NCI-H226 (cell line): ENCODE measurements around the gene PLD1.
A peak's percentile ranks its signal among the peaks of the same experiment; 100 is the strongest.
"Not testable (repeated sequence)": the region's sequence is repeated elsewhere in the genome, so short reads cannot be mapped to it uniquely, and the experiment has no call there.

ENCODE experiments used
- DNase-seq: peaks from one replicate; pipeline ENCODE4 v3.0.0-alpha.2; 2015

Gene PLD1

DNA sequence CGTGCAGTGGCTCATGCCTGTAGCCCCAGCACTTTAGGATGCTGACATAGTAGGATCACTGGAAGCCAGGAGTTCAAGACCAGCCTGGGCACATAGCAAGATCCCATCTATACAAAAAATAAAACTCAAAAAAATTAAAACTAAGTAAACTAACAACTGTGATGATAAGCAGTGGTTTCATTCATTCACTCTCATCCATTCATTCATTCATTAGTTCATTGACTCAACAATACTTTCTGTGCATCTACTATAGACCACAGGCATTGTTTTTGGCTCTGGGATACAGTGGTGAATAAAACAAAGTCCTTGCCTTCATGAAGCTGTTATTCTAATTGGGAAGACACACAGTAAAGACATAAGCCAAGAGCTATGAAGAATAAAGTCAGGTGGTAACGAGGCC lies 25.3 kb upstream of the PLD1 start:
- no peak for DNase-seq

DNA sequence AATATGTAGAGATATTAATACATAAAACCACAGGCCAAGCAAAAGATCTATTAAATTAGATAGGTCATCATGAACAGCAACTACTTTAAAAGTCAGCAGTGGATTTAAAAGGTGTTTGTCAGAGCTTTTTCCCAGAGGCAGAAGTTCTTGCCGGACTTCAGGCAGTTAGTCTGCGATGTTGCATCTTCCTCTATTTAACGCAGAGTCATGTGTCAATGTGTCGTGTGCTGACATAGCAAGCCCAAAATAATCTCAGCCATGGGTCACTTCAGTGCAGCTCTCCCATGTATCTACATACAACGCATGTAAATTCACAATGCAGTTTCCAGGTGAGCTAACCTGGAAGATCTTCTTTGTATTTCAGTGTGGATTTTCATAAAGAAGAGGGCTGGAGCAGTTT lies 24.8 kb upstream of the PLD1 start:
- no peak for DNase-seq

DNA sequence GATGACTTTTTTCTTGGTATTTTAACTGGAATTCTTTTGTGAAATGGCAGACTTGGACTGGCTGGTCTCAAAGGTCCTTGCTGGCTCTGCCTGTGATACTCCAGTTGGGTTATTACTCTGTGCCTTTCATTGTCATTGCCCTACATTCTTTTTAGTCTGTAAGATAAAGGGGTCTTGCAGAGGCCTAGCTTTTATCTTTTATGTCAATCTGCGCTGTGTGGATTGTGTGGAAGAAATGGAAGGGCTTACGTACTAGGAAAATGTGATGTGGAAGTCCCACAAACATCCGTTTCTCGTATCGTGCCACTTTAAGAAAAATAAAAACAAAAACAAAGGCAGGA lies 24.1 kb upstream of the PLD1 start:
- no peak for DNase-seq

DNA sequence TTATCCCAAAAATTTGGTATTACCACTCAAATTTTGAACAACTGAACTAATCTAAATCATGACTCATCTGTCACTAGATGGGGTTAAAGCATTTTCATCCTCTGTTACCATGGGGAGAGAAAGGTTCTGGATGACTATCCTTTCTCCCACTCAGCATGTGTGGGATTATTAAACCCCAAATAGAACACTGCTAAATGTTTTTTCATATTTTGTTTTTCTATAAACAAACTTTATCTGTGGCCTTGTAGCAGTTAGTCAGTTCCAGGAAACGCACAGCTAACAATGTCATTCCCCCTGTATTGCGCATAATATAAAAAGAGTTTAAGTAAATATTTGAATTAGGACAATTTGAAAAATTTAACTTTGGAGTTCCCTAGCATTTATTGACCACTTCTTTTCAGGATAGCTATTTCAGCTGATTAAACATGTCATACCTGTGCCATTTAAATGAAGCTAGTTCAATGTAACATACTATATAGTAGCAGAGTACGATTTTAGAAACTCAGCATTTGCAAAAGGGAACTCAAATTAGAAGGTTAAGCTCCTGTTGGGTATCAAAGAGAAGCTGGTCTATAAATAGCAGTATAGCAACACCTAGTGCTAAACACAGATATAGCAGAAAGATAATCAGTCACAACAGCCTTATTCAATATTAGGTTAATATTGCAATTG lies 23.6 kb upstream of the PLD1 start:
- no peak for DNase-seq

DNA sequence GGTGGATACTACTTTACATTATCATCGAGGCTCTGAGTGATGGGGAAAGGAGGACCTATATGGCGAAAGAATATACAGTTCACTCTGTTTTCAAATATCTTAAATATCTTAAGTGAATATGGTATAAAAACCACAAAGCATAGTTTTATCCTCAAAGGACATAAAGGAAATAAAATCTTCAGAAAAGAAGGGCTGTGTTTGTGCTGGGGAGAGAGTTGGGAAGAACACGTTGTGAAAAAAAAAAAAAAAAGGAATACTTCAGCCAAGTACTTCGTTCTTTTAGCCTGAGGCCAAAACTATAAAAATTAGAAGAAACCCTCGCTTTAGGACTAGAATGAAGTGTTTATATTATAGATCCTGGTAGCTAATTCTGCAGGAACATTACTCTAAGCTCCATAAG lies 22.7 kb upstream of the PLD1 start:
- DNase-seq = no peak

DNA sequence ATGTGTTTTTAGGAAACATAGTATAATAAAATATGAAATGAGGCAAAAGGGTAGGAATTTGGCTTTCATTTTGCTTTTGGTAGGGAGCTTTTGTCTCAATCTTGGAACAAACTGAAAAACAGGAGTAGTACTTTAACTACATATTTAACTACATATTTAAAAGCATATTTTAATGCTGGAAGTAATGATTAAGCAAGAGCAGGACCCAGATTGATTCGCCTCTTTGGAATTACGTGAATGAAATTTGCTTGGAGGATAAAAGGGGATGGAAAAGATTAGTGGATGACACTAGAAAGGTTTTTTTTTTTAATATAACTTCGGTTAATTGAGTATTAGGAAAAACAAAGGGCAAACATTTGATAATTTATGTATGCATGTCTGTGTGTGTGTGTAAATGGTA lies 21.7 kb upstream of the PLD1 start:
- no peak for DNase-seq

DNA sequence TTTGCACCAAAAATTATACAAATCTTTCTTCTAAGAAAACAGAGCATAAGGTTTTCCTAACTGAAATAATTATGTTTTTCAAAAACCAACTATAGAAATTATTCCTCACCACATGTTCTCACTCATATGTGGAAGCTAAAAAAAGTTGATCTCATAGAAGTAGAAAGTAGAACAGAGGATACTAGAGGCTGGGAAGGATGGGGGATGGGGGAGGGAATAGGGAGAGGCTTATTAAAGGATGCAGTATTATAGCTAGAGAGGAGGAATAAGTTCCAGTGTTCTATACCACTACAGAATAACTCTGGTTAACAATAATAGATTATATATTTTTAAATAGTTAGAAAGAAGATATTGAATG lies 20.2 kb upstream of the PLD1 start:
- DNase-seq = no peak

DNA sequence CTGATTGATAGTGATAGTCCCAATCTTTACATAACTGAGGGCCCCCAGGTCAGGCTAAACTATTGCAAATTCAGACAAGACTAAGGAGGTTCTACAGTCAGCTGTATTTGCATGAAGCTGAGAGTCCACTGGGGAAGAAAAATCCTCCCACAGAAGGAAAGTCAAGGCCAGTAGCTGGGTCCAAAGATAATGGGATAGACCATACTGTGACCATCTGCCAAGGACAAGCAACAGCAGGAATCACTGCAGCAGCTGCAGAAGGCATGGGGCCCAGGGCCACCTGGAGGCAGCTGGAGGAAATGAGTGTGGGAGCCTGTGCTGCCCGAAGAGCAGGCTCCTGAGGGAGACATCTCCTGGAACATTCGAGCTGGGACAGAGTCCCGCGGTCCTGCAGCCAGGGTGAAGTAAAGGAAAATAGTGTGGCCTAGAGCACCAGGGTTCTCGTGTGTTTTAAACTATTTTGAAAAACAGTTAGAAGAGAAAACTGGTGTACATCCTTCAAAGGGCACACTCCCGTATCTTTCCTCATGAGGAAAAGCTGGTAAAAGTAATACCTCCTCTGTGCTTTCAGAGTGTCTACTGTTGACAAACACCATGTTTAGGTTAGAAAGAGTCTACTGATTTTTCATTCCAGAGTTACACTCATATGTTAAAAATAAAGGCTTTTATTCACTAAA lies 19.7 kb upstream of the PLD1 start:
- peak; percentile 55 for DNase-seq

DNA sequence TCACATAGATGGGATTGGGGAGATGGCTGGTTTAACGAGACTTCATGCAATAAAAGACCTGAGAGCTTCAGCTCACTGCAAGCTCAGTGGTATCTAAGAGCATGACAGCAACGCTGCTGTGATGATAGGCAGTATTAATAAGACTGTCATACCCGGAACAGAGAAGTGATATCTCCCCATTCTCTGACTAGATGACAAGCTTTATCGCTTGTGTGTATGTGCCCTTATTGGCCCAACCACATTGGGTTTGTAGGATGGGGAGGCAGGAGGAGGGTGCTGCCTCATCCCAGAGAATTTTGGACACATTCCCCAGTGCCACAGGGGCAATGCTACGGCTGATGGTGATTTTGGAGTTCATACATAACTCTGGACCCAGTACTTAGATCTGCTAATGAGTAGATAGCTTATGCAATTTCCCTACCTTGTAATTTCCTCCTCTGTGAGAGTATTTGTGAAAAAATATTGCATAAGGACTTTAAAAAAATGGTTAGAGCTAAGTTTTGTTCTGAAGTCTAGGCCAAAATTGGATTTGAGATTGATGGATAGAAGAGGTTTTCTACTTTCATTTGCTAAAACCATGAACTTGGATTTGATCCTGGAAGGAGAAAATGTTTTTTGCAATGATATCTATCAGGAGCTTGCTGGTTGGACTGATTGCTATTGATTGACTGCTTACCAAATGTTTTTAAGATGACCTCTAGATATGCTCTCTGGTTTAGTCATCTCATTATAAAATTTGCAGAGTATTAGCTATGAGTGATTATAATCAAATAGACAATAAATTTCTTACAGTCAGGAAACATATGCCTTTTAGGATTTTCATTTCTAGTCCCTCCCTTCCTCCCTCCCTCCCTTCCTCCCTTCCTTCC lies 18.9 kb upstream of the PLD1 start:
- no peak for DNase-seq

DNA sequence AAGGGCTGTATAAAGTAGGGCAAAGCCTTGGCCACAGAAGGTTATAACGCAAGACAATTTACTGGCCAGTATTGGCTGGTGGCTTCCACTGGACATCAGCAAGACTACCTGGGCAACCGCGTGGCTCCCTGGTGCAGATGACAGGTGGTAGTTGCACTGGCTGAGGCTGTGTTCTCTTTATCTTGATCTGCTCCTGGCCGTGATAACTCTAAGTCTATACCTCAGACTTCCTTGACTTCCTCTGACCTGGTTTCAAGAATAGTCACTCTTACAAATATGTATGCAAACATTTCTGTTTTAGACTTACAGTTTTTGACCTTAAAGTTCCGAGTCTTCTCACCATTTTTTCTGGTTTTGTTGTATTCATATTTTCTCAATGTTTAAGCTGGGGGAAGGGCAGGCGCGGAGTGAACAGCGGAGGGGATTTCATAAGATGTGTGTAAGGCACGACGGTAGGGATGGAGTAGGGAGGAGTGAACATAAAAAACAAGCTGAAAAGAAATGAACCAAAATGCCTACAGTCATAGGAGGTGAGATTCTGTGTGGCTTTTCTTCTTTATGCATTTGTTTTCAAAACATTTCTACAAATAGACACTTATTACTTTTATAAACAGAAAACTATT lies 17.7 kb upstream of the PLD1 start:
- no peak for DNase-seq

DNA sequence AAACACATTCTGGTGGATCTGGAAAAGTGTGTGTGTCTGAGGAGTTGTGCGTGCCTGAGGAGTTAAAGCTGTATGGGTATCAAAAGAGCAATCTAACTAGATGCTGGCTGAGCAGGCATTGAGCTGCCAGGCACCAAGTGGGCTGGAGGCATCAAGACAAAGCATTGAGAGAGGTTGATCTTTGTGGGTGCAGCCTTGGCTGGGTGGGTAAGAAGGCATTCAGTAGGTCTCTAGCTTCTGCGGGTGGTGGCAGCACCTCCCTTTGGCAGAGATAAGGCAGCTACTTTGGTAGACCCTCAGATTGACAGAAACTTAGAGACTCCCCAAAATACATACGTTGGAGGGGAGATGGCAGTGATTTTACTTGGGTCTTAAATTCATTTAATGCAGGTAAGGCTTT lies 17.1 kb upstream of the PLD1 start:
- DNase-seq = no peak

DNA sequence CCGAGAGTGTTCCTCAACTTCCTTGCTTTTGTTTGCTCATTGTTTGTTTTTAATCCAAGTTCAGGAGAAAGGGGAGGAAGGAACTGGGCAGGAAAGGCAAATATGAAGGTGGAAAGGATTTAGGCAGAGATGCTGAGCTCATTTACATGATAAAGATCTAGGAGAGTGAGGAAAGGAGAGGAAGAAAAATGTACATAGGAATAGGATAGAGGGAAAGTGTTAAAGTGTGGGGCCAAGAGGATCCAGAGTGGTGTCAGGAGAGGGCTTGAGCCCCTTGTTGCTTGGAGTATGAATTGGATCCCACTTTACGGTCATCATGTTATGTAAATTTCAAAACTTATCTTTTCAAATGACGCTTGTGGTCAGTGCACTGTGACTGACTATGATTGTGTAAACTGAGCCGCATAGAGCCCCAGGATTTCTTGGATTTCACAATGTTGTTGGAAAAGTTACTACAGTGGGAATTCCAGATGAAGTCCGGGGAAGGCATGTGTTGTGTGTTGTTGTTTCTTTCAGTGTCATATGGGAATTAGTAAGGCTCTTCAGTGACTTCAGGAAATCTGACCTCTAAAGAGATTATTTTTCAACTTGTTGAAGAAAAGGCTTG lies 15.0 kb upstream of the PLD1 start:
- peak; percentile 82 for DNase-seq

DNA sequence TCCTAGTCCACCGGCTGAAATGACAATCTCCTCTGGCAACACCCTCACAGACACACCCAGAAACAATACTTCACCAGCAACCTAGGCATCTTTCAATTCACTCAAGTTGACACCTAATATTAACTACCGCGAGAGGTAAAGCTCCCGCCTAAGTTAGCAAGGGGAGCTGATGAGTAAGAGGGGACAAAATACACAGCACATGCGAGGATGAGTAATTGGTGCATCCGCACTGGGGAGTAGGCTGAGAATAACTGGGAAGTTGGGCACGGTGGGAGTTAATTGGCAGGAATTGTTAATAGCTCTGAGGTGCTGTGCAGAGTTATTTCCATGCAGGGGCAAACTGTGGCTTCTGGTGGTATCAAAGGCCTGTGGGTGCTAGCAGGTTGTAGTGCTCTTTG lies 14.5 kb upstream of the PLD1 start:
- peak; percentile 33 for DNase-seq

DNA sequence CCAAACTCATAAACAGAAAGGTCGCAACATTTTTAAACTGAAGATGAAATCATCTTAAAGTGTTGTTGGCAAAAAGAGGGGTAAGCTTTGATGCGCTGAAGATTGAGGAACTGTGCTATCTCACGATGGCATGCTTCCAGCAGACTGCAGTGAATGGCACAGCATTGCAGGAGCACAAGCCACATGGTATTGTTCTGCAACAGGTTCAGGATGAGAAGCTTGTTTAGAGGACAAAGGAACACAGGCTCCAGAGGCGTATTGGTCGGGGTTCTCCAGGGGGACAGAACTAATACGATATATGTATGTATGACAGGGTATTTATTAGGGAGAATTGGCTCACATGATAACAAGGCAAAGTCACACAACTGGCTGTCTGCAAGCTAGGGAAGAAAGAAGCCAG lies 13.8 kb upstream of the PLD1 start:
- no peak for DNase-seq

DNA sequence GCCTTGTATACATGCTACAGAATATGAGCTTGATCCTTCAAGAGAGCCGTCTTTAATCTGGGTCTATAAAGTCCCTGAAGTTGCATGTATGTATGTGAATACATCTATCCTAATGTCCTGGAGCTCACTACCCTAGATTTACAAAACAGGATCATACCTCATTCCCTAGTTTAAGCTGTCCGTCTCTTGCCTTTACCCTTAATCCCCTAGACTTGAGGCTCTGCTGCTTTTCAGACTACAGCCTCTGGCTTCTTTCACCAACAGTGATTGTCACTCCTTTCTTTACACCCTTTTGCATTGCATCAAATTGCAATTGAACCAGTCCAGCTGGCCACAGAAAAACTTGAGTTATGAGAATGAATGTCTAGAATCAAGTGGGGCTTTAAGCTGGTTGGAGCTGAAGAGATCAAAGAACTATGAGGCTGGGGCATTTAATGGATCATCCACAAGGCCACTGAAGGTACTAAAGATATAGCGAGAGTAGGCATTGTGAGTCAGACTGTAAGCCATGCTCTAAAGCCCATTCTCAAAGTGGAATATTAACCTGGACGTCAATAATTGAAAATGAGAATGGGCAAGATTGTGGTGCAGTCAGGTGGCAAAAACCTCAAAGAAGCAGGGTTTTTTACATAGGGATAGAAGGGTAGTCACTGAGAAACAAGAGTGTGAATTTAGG lies 12.3 kb upstream of the PLD1 start:
- no peak for DNase-seq

DNA sequence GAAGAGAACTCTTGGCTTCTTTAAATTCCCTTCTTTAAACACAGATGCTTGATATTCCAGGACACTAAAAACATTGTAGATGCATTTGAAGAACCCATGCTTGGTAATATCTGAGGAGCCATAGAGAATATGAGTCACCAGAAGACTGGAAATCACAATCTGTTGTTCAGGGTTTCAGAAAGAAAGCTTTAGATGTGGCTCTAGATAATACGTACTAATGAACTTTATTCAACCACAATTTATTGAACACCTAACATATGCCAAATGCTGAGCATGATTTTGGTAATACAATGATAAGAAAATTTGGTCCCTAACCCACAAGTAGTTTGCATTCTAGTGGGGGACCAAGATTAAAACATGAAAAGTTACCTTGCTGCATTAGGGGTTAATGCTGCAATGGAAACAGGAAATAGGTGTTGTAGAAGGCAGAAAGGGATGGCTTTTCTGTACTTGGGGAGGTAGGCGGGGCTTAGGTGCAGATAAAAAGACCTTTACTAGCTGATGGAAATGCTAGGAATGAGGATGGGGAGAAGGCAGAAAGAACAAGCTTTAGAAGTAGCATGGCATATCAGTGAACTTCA lies 11.6 kb upstream of the PLD1 start:
- no peak for DNase-seq

DNA sequence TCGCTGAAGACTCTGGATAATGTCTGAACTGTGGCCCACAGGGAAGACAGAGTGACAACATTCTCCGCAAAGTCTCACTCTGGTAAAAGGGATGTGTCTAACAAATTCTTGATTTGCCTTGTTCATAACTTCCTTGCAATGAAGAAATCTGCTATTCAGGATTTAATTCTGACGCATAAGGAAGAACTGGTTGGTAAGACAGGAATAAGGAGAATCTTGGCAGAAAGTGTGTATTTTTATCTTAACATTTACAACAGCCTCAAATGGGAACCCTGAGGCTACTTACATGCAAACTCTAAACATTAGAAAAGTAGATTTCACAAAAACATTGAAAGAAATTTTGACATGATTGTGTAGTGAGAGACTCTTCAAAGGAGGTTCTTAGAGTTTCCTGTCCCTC lies 10.8 kb upstream of the PLD1 start:
- peak; percentile 48 for DNase-seq

DNA sequence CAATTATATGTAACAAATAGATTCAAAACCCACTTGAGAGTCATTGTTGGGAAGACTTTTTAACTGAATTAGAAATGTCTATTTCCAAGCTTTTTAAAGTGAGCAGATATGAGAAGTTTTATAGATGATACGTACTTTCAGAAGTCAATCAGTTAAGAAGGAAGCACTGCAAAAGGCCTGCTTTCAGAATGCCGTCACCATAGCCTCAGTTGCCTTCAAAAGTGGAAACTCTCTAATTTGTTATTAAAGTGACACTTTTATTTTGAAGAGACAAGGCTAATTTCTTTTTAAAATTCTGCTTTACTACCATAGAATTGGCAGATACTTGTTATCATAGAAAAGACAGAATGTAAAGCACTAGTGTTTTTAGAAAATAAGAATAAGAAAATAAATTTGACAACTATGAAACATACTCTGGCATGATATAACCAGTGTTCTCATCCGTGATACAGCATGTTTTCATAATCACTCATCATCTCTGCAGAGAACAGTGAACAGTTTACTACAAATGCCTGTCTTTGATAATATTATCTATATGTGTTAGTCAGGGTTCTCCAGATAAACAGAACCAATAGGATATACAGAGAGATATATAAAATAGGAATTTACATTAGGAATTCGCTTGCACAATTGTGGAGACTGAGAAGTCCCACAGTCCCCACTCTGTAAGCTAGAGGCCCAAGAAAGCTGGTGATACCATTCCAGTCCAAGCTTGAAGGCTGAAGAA lies 7.0 kb upstream of the PLD1 start:
- no peak for DNase-seq

DNA sequence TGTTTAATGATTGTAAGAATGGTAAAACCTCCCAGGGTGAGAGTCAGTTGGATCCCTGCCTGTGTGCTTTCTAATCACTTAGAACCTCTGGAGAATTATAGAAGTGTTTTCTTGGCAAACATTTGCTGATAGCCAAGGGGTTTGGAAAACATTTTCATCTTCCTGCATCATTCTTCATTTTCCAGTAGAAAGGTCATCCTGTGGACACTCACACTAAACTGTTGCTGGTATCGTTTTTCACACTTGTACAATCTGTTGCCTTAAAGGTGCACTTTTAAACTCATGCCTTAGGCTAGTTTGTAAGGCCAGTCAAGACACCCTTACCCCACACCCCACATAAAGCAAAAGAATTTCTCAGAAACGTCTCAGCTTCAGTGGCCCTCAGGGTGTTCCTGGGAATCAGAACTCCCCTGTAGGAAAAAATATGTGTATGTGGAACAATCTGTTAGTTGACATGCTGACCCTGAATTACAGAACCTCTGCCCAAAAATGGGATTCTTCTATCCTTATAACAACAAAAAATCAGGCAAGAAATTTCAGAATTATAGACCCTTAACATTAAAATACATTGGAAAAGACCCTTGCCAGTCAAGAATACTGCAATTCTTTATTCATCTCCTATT lies 5.8 kb upstream of the PLD1 start:
- peak; percentile 79 for DNase-seq

DNA sequence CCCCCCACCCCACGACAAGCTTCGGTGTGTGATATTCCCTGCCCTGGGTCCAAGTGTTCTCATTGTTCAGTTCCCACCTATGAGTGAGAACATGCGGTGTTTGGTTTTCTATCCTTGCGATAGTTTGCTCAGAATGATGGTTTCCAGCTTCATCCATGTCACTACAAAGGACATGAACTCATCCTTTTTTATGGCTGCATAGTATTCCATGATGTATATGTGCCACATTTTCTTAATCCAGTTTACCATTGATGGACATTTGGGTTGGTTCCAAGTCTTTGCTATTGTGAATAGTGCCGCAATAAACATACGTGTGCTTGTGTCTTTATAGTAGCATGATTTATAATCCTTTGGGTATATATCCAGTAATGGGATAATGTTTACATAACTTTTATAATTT lies 4.4 kb upstream of the PLD1 start:
- DNase-seq = not testable (repeated sequence)

DNA sequence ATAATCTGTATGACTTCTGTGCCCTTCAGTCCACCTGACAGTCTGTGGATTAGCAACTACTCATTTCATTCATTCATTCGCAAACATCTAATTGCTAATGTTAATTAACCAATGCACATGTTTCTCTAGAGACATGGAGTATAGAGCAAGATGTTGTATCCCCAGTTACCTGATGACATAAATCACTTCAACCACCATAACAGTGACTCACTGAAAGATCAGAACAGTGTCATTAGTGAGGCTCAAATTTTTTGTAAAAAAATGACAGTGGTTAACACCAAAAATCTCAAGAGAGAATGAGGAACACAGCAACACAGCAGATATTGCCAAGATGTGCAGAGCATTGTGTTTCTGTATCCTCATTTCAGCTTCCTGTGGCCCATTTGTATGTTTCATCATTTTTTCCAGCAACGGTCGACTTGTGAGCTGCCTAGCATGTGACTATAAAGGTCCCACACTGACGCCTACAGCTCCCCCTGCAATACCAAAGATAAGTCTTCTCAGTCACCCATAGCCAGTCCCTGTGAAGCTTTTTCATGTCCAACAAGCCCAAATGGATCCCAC lies 3.7 kb upstream of the PLD1 start:
- DNase-seq = no peak
